Stimulated activated naive CD8-positive, alpha-beta T cell treated with anti-CD3 and anti-CD28 coated beads, Interleukin-15, Interleukin-2, amounts not matched to agents 100 U/mL and 50 U/mL, for 24 hours (primary cell): ENCODE measurements around the gene RTF1.

ENCODE experiments used
- ATAC-seq: fragments of 150-1000 bp; cut with Tn5 transposase; one replicate; pipeline ENCODE4 v1.10.0; 2021
- DNase-seq: peaks from one replicate; pipeline ENCODE4 v3.0.0; 2021

RTF1 gene

DNA sequence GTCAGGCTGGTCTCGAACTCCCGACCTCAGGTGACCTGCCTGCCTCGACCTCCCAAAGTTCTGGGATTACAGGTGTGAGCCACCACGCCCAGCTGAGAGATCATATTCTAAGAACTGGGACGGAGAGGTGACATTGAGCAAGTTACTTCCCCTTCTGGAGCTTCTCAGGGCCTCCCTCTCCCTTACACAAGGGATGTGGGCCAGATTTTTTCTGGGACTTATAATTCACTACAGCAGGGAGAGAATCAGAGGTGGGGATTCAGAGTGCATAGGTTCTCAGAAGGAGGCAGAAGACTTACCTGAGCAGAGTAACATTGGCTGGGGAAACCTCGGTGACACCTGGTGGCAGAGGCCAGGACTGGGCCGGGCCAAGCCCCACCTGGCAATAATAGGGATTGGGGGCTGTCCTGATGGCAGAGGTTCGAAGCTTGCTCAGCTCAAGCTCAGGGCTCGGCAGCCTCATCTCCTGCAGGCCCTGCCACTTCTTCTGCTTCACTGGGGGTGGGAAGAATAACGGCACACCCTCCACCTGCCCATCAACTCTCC lies 90.0 kb downstream of the RTF1 start:
- no peak for ATAC-seq
- DNase-seq = no peak

DNA sequence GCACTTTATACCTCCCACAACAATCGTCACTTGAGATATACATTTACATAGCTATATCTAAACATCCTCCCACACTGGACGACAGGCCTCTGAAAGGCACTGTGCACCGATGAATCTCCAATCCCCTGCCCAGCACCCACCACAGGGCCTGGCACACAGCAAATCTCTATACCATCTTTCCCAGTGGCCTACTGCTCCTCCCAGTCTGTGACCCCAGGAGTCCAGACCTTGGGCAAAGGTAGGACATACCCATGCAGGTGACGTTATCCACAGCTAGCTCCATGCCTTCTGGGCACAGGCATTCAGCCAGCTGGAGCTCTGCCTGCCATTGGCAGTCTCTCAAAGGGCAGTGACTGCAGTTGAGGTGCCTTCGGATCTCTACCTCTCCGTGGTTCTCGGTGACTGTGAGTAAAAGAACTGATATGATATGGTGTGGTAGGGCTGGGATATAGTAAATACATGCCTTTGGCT lies 91.0 kb downstream of the RTF1 start:
- ATAC-seq (no peak), DNase-seq (no peak)

- no peak for ATAC-seq
- DNase-seq = no peak
These were observed 93.8 kb downstream of the RTF1 start for GRCh38 chr15:41510728-41511127.

DNA sequence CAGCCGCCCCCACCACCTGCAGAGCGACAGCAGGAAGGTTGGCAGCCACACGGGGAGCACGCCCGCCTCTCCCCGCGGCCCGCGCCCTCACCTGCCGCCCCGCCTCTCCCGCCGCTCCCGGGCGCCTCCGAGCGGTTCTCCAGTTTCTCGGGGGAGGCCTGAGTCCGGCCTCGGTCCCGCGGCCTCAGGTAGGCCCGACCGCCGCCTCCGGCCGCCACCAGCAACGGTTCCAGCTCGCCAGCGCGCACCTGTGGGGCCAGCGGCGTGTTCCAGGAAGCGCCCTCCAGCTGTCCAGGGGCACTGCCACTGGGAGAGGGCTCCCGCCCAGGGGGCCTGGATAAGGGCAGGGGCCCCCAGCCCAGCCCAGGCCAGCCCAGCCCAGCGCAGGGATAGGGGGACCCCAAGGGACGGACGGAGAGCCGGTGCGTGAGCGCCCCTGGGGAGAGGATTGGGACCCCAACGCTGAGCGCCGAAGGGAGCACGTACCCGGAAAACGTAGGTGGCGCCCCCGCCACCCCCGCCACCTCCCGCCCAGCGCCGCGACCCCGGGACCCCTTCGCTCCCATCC lies 94.5 kb downstream of the RTF1 start:
- ATAC-seq (no peak), DNase-seq (no peak)

GRCh38 chr15:41511899-41512369 lies 95.0 kb downstream of the RTF1 start:
- DNase-seq (no peak), ATAC-seq (no peak)

- no peak for DNase-seq
- no peak for ATAC-seq
These were observed 95.6 kb downstream of the RTF1 start for GRCh38 chr15:41512512-41512939.

GRCh38 chr15:41512940-41513505 lies 96.1 kb downstream of the RTF1 start:
- ATAC-seq (no peak), DNase-seq (peak; percentile 49)

GRCh38 chr15:41513506-41514227 lies 96.8 kb downstream of the RTF1 start, which contains the start of gene LTK:
LTK (minus strand) TSS chr15:41513827; CDS start chr15:41513709, 118 bp downstream.
- DNase-seq = peak; percentile 34
- peak; percentile 38 for ATAC-seq

DNA sequence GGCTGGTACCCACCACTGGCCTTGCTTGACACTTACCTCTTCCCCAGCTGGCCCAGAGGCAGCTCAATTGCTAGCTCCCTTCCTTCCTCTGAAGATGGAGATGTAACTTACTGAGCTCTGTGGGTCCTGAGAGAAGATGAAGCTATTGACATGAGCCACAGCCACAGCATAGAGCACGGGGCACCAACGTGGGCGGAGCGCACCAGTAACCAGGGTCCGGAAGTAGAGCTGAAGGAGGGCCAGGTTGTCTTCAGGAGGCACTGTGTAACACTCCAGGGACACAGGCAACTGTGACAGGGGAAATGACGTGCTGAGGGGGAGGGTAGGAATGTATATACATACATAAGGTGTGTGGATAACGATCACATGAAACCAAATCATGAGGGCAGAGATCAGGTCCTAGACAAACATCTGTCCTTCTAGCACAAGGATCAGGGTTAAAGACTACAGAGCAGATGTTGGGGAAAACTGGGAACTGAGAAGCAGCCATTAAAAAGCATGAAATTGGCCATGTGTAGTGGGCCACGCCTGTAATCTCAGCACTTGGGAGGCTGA lies 101.1 kb downstream of the RTF1 start:
- DNase-seq (no peak), ATAC-seq (no peak)

DNA sequence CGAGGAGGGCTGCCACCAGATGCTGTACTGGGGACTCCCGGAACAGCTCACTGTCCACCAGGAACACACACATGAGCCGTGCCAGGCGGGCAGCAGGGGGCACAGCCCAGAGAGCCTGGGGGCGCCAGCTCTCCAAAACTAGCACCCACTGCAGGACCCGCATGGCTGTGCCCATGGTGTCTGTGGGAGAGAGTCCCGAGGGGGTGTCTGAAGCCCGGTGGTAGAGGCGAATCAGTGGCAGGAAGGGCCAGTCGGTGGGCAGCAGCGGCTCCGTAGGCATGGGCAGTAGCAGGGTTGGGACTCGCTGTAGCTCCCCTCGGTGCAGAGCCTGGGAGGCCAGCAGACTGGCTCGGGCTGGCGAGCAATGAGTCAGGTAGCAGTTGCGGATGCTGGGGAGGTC lies 103.7 kb downstream of the RTF1 start:
- DNase-seq (no peak), ATAC-seq (no peak)

- no peak for ATAC-seq
These were observed 104.7 kb downstream of the RTF1 start for GRCh38 chr15:41521614-41522013.

GRCh38 chr15:41523097-41523496 lies 106.2 kb downstream of the RTF1 start:
- DNase-seq (no peak), ATAC-seq (no peak)

More at GRCh38 chr15:41521614-41522013, 104.7 kb downstream of the RTF1 start:
- no peak for DNase-seq

- DNase-seq (no peak), ATAC-seq (no peak)
These were observed 113.6 kb downstream of the RTF1 start for GRCh38 chr15:41530363-41530956.
